Measurements from ENCODE around the gene OGN.
A peak's percentile ranks its signal among the peaks of the same experiment; 100 is the strongest.
"Not testable (repeated sequence)": the region's sequence is repeated elsewhere in the genome, so short reads cannot be mapped to it uniquely, and the experiment has no call there.

The OGN gene

DNA sequence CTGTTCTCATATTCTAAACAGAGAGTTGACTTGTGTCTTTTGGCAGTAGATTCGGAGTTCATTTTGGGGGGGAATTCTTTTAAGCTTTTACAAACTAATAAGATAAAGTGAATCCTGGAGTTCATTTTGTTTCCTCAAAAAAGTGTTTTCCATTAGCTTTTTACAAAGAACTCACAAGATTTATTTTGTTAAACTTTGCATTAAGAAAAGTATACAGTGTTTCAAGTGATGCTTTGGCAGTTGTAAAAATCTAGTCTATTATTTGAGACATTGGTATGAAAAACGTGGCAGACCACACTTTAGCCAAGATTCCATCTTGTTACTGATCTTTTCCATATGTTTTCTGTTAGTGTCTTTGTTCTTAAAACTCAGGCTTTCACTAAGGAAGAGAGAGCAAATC, 21.1 kb upstream of the OGN start:
- peaks cover 12% of the 10 kb centered on the region for H3K4me1 ChIP-seq (ENCODE audit: control insufficient read depth, insufficient read depth, low read length)
- H3K4me2 ChIP-seq (ENCODE audit: low read length), result no peak overlapping the region
- no peaks in the 10 kb centered on the region for H3K27me3 ChIP-seq (ENCODE audit: control insufficient read depth, insufficient read depth, low read length)
- no peaks in the 10 kb centered on the region for H3K9me3 ChIP-seq (replicated peaks; ENCODE audit: low read length)
- no peaks in the 10 kb centered on the region for H3K36me3 ChIP-seq (ENCODE audit: insufficient read depth, low read length)
- H3K4me3 ChIP-seq (ENCODE audit: low read length), result no peak overlapping the region
- no peak overlapping the region for H3K9ac ChIP-seq (ENCODE audit: low read depth, low read length)

DNA sequence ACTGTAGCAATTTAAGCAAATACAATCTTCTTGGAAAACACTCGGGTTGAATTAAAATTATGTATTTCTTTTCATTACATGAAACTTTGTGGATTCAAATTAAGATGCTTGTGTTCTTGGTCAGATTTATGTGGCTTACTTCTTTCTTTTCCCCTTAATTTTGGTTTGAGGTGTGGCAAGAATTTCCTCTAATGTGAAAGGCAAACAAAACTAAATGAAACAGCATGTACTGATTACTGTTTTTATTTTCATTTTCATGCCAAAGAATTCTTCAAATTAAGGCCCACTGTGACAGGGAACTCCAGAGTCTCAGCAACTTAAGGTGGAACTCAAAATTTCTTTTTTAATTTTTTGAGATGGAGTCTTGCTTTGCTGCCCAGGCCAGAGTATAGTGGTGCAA, 20.0 kb upstream of the OGN start, which contains the start of gene OMD:
TSS of gene OMD (minus strand) at position 132 of the 400 bp plus-strand sequence. CDS start 6,913 bp downstream, outside the sequence.
- no peak within 1 kb of the TSS for H3K4me3 ChIP-seq (ENCODE audit: low read length)

DNA sequence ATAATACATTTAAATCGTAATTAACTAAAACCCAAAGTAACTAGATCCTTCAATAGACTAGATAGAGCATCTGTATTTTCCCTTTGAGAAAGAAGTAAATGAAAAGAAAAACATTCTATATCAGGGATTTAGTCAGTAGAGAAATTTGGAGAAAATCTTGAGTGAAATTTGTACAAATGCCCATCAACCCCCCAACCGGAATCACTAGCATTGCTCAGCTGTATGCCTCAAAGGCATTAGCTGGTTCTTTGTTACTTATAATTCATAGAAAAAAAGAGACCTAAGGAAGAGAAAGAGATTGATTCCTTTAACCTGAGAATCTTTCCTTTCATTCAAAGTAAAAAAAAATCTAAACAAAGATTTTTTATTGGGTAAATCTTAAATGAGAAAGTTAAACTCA, 19.2 kb upstream of the OGN start:
- Histone ChIP-seq H3K27me3 (ENCODE audit: control insufficient read depth, insufficient read depth, low read length) (no peaks in the 10 kb centered on the region), H3K4me2 (ENCODE audit: low read length) (no peak overlapping the region), H3K4me3 (ENCODE audit: low read length) (no peak overlapping the region), H3K9ac (ENCODE audit: low read depth, low read length) (no peak overlapping the region), H3K36me3 (ENCODE audit: insufficient read depth, low read length) (no peaks in the 10 kb centered on the region), H3K9me3 (replicated peaks; ENCODE audit: low read length) (no peaks in the 10 kb centered on the region), H3K4me1 (ENCODE audit: control insufficient read depth, insufficient read depth, low read length) (peaks cover 12% of the 10 kb centered on the region)

More for the DNA sequence above, 20.0 kb upstream of the OGN start, which contains the start of gene OMD:
- H3K36me3 ChIP-seq (ENCODE audit: insufficient read depth, low read length), result no peaks in the 10 kb centered on the region
- peak within 1 kb of the TSS; percentile 68 for H3K4me2 ChIP-seq (ENCODE audit: low read length)
- H3K9me3 ChIP-seq (replicated peaks; ENCODE audit: low read length), result no peaks in the 10 kb centered on the region
- H3K27me3 ChIP-seq (ENCODE audit: control insufficient read depth, insufficient read depth, low read length), result no peaks in the 10 kb centered on the region
- peak within 1 kb of the TSS; percentile 27 for H3K9ac ChIP-seq (ENCODE audit: low read depth, low read length)
- peaks cover 12% of the 10 kb centered on the region for H3K4me1 ChIP-seq (ENCODE audit: control insufficient read depth, insufficient read depth, low read length)

DNA sequence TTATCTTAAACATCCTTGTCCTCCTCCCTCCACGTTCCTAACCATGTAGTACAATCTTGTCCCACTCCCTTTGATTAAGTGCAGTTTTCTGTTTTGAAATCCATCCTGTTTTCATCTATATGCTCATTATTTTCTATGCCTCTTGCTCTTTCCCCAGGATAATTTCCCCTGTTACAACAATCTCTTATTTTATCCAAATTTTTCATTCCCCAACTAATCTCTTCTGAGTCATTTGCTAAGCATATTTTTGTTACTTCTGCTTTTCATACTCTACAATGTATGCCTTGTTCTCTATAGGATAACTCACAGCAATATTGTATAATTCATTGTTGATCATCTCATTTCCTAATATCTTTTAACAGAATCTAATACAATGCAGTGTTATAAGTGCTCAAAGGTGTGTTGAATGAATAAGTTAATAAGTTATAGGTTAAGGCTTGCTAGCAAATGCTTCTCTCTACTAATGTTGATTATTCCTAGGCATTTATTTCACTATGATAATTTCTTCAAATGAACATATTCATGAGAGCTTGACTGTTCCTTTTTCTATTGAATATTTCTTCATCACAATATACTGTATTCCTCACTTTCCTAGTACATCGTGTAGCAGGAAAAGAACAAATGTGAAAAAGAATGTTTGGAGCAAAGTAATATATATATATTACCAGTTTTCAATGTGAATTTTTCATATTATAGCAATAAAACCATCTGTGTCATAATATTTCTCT, 18.4 kb upstream of the OGN start:
- Histone ChIP-seq H3K9me3 (replicated peaks; ENCODE audit: low read length) (no peaks in the 10 kb centered on the region), H3K27me3 (ENCODE audit: control insufficient read depth, insufficient read depth, low read length) (no peaks in the 10 kb centered on the region), H3K4me2 (ENCODE audit: low read length) (no peak overlapping the region), H3K4me3 (ENCODE audit: low read length) (no peak overlapping the region), H3K36me3 (ENCODE audit: insufficient read depth, low read length) (no peaks in the 10 kb centered on the region), H3K4me1 (ENCODE audit: control insufficient read depth, insufficient read depth, low read length) (peaks cover 12% of the 10 kb centered on the region), H3K9ac (ENCODE audit: low read depth, low read length) (no peak overlapping the region)

DNA sequence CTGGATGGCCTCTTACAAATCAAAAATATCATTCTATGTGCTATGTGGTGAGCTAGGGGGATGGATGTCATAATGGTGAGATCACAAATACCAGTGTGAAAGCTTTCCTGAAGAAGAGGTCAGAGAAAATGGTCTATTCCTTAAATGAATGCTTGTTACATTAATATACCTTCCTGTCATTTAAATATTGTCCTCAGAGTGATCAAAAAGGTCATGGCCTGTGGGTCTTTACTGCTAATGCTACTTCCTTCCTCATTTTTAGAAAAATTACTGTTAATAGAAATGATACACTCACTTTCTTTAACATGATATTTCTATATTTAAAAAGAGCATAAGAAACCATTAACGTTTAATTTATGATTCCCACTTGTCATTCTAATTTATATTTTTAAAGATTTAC, 10.2 kb upstream of the OGN start:
- H3K36me3 ChIP-seq (ENCODE audit: insufficient read depth, low read length), result no peaks in the 10 kb centered on the region
- no peaks in the 10 kb centered on the region for H3K27me3 ChIP-seq (ENCODE audit: control insufficient read depth, insufficient read depth, low read length)
- H3K9me3 ChIP-seq (replicated peaks; ENCODE audit: low read length), result no peaks in the 10 kb centered on the region
- peaks cover 9% of the 10 kb centered on the region for H3K4me1 ChIP-seq (ENCODE audit: control insufficient read depth, insufficient read depth, low read length)
- H3K9ac ChIP-seq (ENCODE audit: low read depth, low read length), result no peak overlapping the region
- H3K4me2 ChIP-seq (ENCODE audit: low read length), result no peak overlapping the region
- H3K4me3 ChIP-seq (ENCODE audit: low read length), result no peak overlapping the region

DNA sequence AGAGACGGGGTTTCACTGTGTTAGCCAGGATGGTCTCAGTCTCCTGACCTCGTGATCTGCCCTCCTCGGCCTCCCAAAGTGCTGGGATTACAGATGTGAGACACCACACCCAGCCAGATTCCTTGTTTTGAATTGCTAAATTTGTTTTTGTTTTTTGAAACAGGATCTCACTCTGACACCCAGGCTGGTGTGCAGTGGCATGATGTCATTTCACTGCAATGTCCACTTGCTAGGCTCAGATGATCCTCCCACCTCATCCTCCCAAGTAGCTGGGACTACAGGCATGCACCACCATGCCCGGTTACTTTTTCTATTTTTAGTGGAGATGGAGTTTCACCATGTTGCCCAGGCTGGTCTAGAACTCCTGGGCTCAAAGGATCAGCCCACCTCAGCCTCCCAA, 6.8 kb upstream of the OGN start:
- H3K36me3 ChIP-seq (ENCODE audit: insufficient read depth, low read length); H3K4me1 ChIP-seq (ENCODE audit: control insufficient read depth, insufficient read depth, low read length); H3K4me2 ChIP-seq (ENCODE audit: low read length); H3K9ac ChIP-seq (ENCODE audit: low read depth, low read length); H3K9me3 ChIP-seq (replicated peaks; ENCODE audit: low read length); H3K4me3 ChIP-seq (ENCODE audit: low read length); H3K27me3 ChIP-seq (ENCODE audit: control insufficient read depth, insufficient read depth, low read length): not testable (repeated sequence)

DNA sequence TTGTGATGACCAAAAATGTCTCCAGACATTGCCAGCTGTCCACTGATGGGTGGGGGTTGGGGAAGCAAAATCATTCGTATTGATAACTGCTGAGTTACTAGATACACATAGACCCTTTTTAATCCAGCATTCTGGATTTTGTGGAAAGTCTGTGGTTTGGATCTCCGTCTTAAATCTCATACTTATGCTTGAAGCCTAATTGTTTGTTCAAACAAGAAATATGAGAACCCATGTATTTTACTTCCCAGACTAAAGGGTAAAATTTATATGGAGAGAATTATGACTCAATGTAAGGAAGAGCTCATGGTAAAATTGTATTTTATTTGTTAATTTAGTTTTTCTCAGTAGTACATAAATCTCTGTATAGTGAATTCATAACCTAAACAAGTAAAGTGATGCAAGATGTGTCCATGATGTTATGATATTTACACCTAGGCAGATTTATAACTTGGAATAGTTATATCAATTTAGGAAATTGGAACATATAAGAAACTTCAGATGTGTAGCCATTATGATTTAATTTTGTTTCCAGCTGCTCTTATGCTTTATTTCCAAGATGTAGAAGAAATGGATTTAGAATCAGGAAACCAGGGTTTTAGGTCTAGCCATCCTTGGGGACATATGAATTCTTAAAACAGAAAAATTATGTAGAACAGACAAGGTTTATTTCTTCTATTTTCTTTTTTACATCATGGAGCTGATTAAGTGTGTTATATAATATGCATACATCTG, 4.5 kb upstream of the OGN start:
- Histone ChIP-seq H3K4me2 (ENCODE audit: low read length) (no peak overlapping the region), H3K4me1 (ENCODE audit: control insufficient read depth, insufficient read depth, low read length) (peaks cover 9% of the 10 kb centered on the region), H3K27me3 (ENCODE audit: control insufficient read depth, insufficient read depth, low read length) (no peaks in the 10 kb centered on the region), H3K9me3 (replicated peaks; ENCODE audit: low read length) (no peaks in the 10 kb centered on the region), H3K4me3 (ENCODE audit: low read length) (no peak overlapping the region), H3K36me3 (ENCODE audit: insufficient read depth, low read length) (no peaks in the 10 kb centered on the region), H3K9ac (ENCODE audit: low read depth, low read length) (no peak overlapping the region)

DNA sequence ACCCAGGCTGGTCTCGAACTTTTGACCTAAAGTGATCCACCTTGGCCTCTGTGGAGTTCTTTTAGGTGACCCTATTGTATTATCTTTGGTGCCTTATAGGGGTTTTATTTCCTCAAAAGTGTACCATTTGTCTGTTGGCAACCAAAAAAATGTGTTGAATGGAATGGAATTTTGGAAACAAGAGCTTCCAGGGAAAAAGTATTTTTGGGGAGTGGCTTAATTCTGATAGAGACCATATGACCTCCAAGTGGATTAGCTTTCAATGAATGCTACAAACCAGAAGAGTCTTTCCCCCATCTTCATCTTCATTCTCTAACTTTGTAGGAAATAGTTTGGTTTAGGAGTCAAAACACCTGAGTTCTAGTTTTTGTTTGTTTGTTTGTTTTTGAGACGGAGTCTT, 3.4 kb upstream of the OGN start:
- H3K4me3 ChIP-seq (ENCODE audit: low read length), result no peak overlapping the region
- no peak overlapping the region for H3K9ac ChIP-seq (ENCODE audit: low read depth, low read length)
- H3K9me3 ChIP-seq (replicated peaks; ENCODE audit: low read length), result no peaks in the 10 kb centered on the region
- H3K4me2 ChIP-seq (ENCODE audit: low read length), result no peak overlapping the region
- H3K36me3 ChIP-seq (ENCODE audit: insufficient read depth, low read length), result no peaks in the 10 kb centered on the region
- peaks cover 9% of the 10 kb centered on the region for H3K4me1 ChIP-seq (ENCODE audit: control insufficient read depth, insufficient read depth, low read length)
- no peaks in the 10 kb centered on the region for H3K27me3 ChIP-seq (ENCODE audit: control insufficient read depth, insufficient read depth, low read length)

DNA sequence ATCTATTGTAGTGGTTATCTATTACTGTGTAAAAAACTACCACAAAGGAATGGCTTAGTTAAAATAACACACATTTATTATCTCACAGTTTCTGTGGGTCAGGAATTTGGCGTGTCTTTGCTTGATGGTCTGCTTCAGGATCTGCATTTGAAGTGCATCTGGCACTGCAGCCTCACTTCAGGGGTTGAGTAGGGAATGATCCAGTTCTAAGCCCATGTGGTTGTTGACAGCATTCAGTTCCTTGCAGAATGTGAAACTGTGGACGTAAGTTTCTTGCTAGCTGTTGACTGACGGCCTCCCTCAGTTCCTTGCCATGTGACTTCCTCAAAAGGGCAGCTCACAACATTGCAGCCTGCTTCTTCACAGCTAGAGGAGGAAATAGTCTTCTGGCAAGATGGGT, 2.1 kb upstream of the OGN start:
- Histone ChIP-seq H3K27me3 (ENCODE audit: control insufficient read depth, insufficient read depth, low read length) (no peaks in the 10 kb centered on the region), H3K9ac (ENCODE audit: low read depth, low read length) (no peak overlapping the region), H3K4me3 (ENCODE audit: low read length) (no peak overlapping the region), H3K4me2 (ENCODE audit: low read length) (no peak overlapping the region), H3K4me1 (ENCODE audit: control insufficient read depth, insufficient read depth, low read length) (peaks cover 9% of the 10 kb centered on the region), H3K9me3 (replicated peaks; ENCODE audit: low read length) (no peaks in the 10 kb centered on the region), H3K36me3 (ENCODE audit: insufficient read depth, low read length) (no peaks in the 10 kb centered on the region)

DNA sequence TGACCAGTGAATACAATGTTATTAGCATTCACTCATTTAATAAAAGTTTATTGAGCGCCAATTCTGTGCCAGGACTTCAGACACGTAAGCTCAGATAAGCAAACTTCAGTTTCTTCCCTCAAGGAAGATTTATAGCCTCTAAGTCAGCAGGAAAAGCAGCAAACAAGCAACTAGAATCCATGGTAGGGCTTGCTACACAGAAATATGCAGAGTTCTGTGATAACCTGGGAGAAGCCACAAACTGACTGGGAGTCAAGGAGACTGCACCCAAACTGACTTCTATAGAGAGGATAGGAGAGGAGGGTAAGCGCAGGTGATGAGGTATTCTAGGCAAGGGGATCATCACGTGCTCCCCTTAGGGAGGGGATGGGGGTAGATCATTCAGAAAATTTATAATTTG, 1.4 kb upstream of the OGN start:
- no peak overlapping the region for H3K4me2 ChIP-seq (ENCODE audit: low read length)
- H3K27me3 ChIP-seq (ENCODE audit: control insufficient read depth, insufficient read depth, low read length), result no peaks in the 10 kb centered on the region
- no peaks in the 10 kb centered on the region for H3K36me3 ChIP-seq (ENCODE audit: insufficient read depth, low read length)
- H3K4me3 ChIP-seq (ENCODE audit: low read length), result no peak overlapping the region
- H3K9me3 ChIP-seq (replicated peaks; ENCODE audit: low read length), result no peaks in the 10 kb centered on the region
- no peak overlapping the region for H3K9ac ChIP-seq (ENCODE audit: low read depth, low read length)
- H3K4me1 ChIP-seq (ENCODE audit: control insufficient read depth, insufficient read depth, low read length), result peaks cover 8% of the 10 kb centered on the region

DNA sequence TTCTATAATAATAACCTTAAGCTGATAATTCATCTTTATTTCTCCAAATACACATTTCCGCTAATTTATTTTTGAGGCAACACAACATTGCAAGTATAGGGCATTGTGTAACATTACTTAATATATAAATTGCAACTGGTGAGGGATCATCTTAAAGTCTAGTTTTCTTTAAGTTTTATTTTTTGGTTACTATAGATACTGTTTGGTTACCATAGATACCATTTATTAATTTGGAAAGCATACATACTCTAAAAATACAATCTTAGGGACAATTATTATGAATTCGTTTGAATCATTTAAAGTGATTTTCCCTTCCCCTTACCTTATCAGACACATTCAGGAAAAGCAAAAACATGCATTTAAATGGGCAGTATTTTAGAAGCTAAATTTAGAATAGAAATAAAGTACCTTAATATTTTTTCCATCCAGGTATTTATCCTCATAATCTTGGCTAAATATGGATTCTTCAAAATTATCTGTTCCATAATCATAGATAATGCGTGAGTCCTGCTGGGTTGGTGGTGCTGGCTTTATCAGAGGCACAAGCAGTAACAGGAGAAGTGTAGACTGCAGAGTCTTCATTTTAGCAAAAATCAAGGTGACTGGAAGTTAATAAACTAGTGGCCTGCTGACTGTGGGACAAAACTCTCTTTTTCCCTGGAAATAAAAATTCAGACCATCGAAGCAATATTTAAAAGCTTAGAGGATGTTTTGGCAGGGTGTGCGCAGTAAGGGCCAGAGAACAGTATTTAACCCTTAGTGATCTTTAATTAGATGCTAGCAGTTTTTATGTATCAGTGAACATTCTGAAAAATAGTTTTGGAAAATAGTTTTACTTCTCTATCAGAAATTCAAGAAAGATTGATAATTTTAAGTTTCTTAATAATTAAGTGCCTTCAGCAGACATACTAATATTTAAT, 1.3 kb downstream of the OGN start:
- Histone ChIP-seq H3K36me3 (ENCODE audit: insufficient read depth, low read length) (no peaks in the 10 kb centered on the region), H3K4me1 (ENCODE audit: control insufficient read depth, insufficient read depth, low read length) (no peaks in the 10 kb centered on the region), H3K9ac (ENCODE audit: low read depth, low read length) (no peak overlapping the region), H3K27me3 (ENCODE audit: control insufficient read depth, insufficient read depth, low read length) (no peaks in the 10 kb centered on the region), H3K9me3 (replicated peaks; ENCODE audit: low read length) (no peaks in the 10 kb centered on the region), H3K4me2 (ENCODE audit: low read length) (no peak overlapping the region), H3K4me3 (ENCODE audit: low read length) (no peak overlapping the region)
